HCT116 (cell line): ENCODE data around the gene RAB39B. TPM values are rescaled to one million over a fixed set of nuclear protein-coding genes. Genes with fewer than 3 reads are reported as not detected.
A peak's percentile ranks its signal among the peaks of the same experiment; 100 is the strongest.

Experiments
- ATAC-seq: fragments of 200-7000 bp; cut with Tn5 transposase; 2 replicates; pipeline ENCODE4 v1.9.1; 2020; ENCODE audit warnings: mild to moderate bottlenecking, moderate library complexity
- Bru-seq: library from RNA; stranded (reverse); fragments of 400-500 nt; gene quantifications from one replicate; lab custom pipeline; 2021; lab: Mats Ljungman, UMichigan
- BruChase-seq, 2 experiments: library from RNA; stranded (reverse); fragments of 400-500 nt; gene quantifications; one replicate each; lab custom pipeline; 2021; lab: Mats Ljungman, UMichigan
- BruUV-seq: library from RNA; stranded (reverse); fragments of 400-500 nt; replicated peaks from 2 replicates; lab custom pipeline; 2021; lab: Mats Ljungman, UMichigan
- CTCF ChIA-PET: fragments of 300-600 bp; sonication (Branson Sonifier 250); formaldehyde crosslinking; loops from one replicate; lab custom pipeline; 2021; ENCODE audit warnings: antibody characterized with exemption; lab: Charles Lee
- POLR2A ChIA-PET: fragments of 300-600, 350-600 bp; sonication (Branson Sonifier 250); formaldehyde crosslinking; loops from one replicate; lab custom pipeline; 2021; ENCODE audit warnings: antibody characterized with exemption; lab: Charles Lee
- RAD21 ChIA-PET, 2 experiments: fragments of 300-600 bp; sonication (Branson Sonifier 250); formaldehyde crosslinking; loops; one replicate each; lab custom pipeline; 2023; ENCODE audit warnings: low total read pairs in 2 of 2; ENCODE audit not compliant: uncharacterized antibody in 2 of 2, unreplicated experiment in 2 of 2, low non-redundant PET in 1 of 2; lab: Charles Lee
- DNase-seq: peaks from one replicate; pipeline ENCODE4 v3.0.0-alpha.2; 2010; ENCODE audit warnings: low read depth, low spot score
- H2AFZ ChIP-seq: fragments of 200-600 bp; shearing (Covaris generic), sonication (generic); 2 replicates; pipeline ENCODE4 v1.6.1; 2017; ENCODE audit warnings: low read depth, mixed run types, mixed read lengths, antibody characterized with exemption, low read length; ENCODE audit not compliant: poor library complexity, severe bottlenecking
- H3K27ac ChIP-seq: 2 replicates; pipeline ENCODE4 v1.5.1; 2012; ENCODE audit warnings: low read depth, low read length
- H3K27me3 ChIP-seq: fragments of 200-600 bp; sonication (generic); 2 replicates; pipeline ENCODE4 v1.6.1; 2016; ENCODE audit warnings: mixed run types, low read length, mixed read lengths; ENCODE audit not compliant: insufficient read depth
- H3K36me3 ChIP-seq, 2 experiments: fragments of 200-500 bp in 1 of 2; fragments of 200-600 bp in 1 of 2; sonication (Bioruptor generic) in 1 of 2; sonication (generic) in 1 of 2; 2 replicates each; pipeline versions ENCODE4 v1.5.1 to v1.6.1; 2014 to 2016; ENCODE audit warnings: low read length in 2 of 2, inconsistent platforms in 1 of 2, mixed read lengths in 1 of 2, mixed run types in 1 of 2; ENCODE audit not compliant: insufficient read depth in 2 of 2, control insufficient read depth in 1 of 2
- H3K4me1 ChIP-seq, 2 experiments: fragments of 200-600 bp in 1 of 2; sonication (generic) in 1 of 2; 2 replicates each; pipeline versions ENCODE4 v1.5.1 to v1.6.1; 2012 to 2017; ENCODE audit warnings: low read length in 2 of 2, inconsistent platforms in 1 of 2, mild to moderate bottlenecking in 1 of 2, mixed read lengths in 1 of 2, mixed run types in 1 of 2, moderate library complexity in 1 of 2; ENCODE audit not compliant: insufficient read depth in 2 of 2, control insufficient read depth in 1 of 2
- H3K4me2 ChIP-seq: fragments of 200-600 bp; sonication (generic); 2 replicates; pipeline ENCODE4 v1.6.1; 2017; ENCODE audit warnings: mixed run types, low read length, mixed read lengths
- H3K4me3 ChIP-seq, 2 experiments: fragments of 200-600 bp in 1 of 2; sonication (generic) in 1 of 2; replicated peaks in 1 of 2; 2 replicates each; pipeline ENCODE4 v1.5.1; 2011 to 2016; ENCODE audit warnings: low read length in 2 of 2, control low read depth in 1 of 2, low read depth in 1 of 2, mild to moderate bottlenecking in 1 of 2, mixed read lengths in 1 of 2, mixed run types in 1 of 2
- H3K79me2 ChIP-seq: fragments of 200-600 bp; sonication (generic); 2 replicates; pipeline ENCODE4 v1.6.1; 2017; ENCODE audit warnings: mild to moderate bottlenecking, mixed run types, low read length, moderate library complexity, mixed read lengths; ENCODE audit not compliant: insufficient read depth
- H3K9ac ChIP-seq: fragments of 200-600 bp; sonication (generic); 2 replicates; pipeline ENCODE4 v1.6.1; 2016; ENCODE audit warnings: low read length, mixed read lengths
- H3K9me2 ChIP-seq: fragments of 200-600 bp; sonication (generic), shearing (Covaris generic); 2 replicates; pipeline ENCODE4 v1.6.1; 2017; ENCODE audit warnings: mixed run types, mild to moderate bottlenecking, moderate library complexity; ENCODE audit not compliant: insufficient read depth
- H3K9me3 ChIP-seq, 2 experiments: fragments of 200-500 bp in 1 of 2; fragments of 200-600 bp in 1 of 2; sonication (Bioruptor generic) in 1 of 2; sonication (generic) in 1 of 2; 2 replicates each; pipeline ENCODE4 v1.6.1; 2014 to 2017; ENCODE audit warnings: low read length in 2 of 2, mixed read lengths in 2 of 2, inconsistent platforms in 1 of 2, low read depth in 1 of 2, mild to moderate bottlenecking in 1 of 2, mixed run types in 1 of 2, moderate library complexity in 1 of 2; ENCODE audit not compliant: control insufficient read depth in 1 of 2, insufficient read depth in 1 of 2
- H4K20me1 ChIP-seq: fragments of 200-600 bp; sonication (generic), shearing (Covaris generic); 2 replicates; pipeline ENCODE4 v1.6.1; 2017; ENCODE audit warnings: mixed run types, mild to moderate bottlenecking, moderate library complexity; ENCODE audit not compliant: insufficient read depth
- ATF3 ChIP-seq: IDR thresholded peaks from 2 replicates; pipeline ENCODE4 v1.6.1; 2012
- CEBPB ChIP-seq: IDR thresholded peaks from 2 replicates; pipeline ENCODE4 v1.6.1; 2012; ENCODE audit warnings: low read depth
- CTCF ChIP-seq, 3 experiments: fragments of 200-600 bp in 1 of 3; sonication (generic) in 1 of 3; IDR thresholded peaks in 2 of 3; conservative IDR thresholded peaks in 1 of 3; 2 replicates each; pipeline ENCODE4 v1.5.1; 2012 to 2017; ENCODE audit warnings: low read depth in 2 of 3, low read length in 2 of 3, antibody characterized with exemption in 1 of 3, borderline replicate concordance in 1 of 3, control low read depth in 1 of 3, mild to moderate bottlenecking in 1 of 3, mixed read lengths in 1 of 3, mixed run types in 1 of 3, moderate library complexity in 1 of 3; ENCODE audit not compliant: insufficient read depth in 1 of 3
- ELF1 ChIP-seq: IDR thresholded peaks from 2 replicates; pipeline ENCODE4 v1.6.1; 2012; ENCODE audit warnings: low read depth, borderline replicate concordance
- EZH2 ChIP-seq: fragments of 200-600 bp; sonication (generic); IDR thresholded peaks from 2 replicates; pipeline ENCODE4 v1.6.1; 2017; ENCODE audit warnings: antibody characterized with exemption, mixed run types
- FOSL1 ChIP-seq: IDR thresholded peaks from 2 replicates; pipeline ENCODE4 v1.6.1; 2012; ENCODE audit warnings: low read depth
- MAX ChIP-seq: IDR thresholded peaks from 2 replicates; pipeline ENCODE4 v1.6.1; 2012
- POLR2A ChIP-seq: IDR thresholded peaks from 2 replicates; pipeline ENCODE4 v1.7.0; 2011; ENCODE audit warnings: borderline replicate concordance; ENCODE audit not compliant: insufficient read depth, insufficient read length; ENCODE audit errors: extremely low read depth
- POLR2AphosphoS5 ChIP-seq: IDR thresholded peaks from 2 replicates; pipeline ENCODE4 v1.6.1; 2011; ENCODE audit warnings: mild to moderate bottlenecking, low read depth, low read length, moderate library complexity
- RAD21 ChIP-seq: IDR thresholded peaks from 2 replicates; pipeline ENCODE4 v1.6.1; 2012; ENCODE audit warnings: low read depth, mild to moderate bottlenecking
- REST ChIP-seq: IDR thresholded peaks from 2 replicates; pipeline ENCODE4 v1.6.1; 2012; ENCODE audit warnings: low read depth
- SIN3A ChIP-seq: IDR thresholded peaks from 2 replicates; pipeline ENCODE4 v1.6.1; 2012; ENCODE audit warnings: low read depth
- TCF7L2 ChIP-seq: IDR thresholded peaks from 2 replicates; pipeline ENCODE4 v1.7.0; 2011; ENCODE audit warnings: borderline replicate concordance, inconsistent platforms; ENCODE audit not compliant: insufficient read depth, insufficient read length; ENCODE audit errors: extremely low read depth
- YY1 ChIP-seq: IDR thresholded peaks from 2 replicates; pipeline ENCODE4 v1.6.1; 2011; ENCODE audit warnings: low read length, low read depth, moderate library complexity, mild to moderate bottlenecking; ENCODE audit not compliant: insufficient replicate concordance; ENCODE audit errors: extremely low read depth
- ZBTB33 ChIP-seq: IDR thresholded peaks from 2 replicates; pipeline ENCODE4 v1.6.1; 2011; ENCODE audit warnings: mild to moderate bottlenecking, low read length, moderate library complexity; ENCODE audit not compliant: insufficient replicate concordance; ENCODE audit errors: extremely low read depth
- ZFX ChIP-seq: fragments of 450-650 bp; IDR thresholded peaks from 2 replicates; pipeline ENCODE4 v1.6.1; 2017
- ZNF274 ChIP-seq: fragments of 200-500 bp; sonication (Bioruptor generic); IDR thresholded peaks from 2 replicates; pipeline ENCODE4 v1.6.1; 2014; ENCODE audit warnings: mild to moderate bottlenecking, low read depth, low read length, inconsistent platforms
- intact Hi-C: fragments of 100-400 bp; cut with micrococcal nuclease; formaldehyde crosslinking; loops from 2 replicates; pipeline ENCODE4 v1.10.0; 2022
- long read RNA-seq: library from polyadenylated mRNA; unstranded; transcript quantifications from one replicate; pipeline ENCODE4 v2.0.0, GENCODE V29; 2021; ENCODE audit not compliant: unreplicated experiment
- polyA plus RNA-seq: library from polyadenylated mRNA; unstranded; fragments of >200 nt; gene quantifications from 2 replicates; pipeline ENCODE4 v1.2.1, GENCODE V29; 2012; ENCODE audit warnings: missing spikeins
- total RNA-seq: library from RNA; stranded (reverse); gene quantifications from one replicate; pipeline ENCODE4 v1.2.1, GENCODE V29; 2021; ENCODE audit not compliant: unreplicated experiment

Gene RAB39B
- total RNA-seq (0.10 TPM), Bru-seq, nascent RNA (not detected), BruChase-seq, experiment 1, labeled RNA remaining after a 6-hour chase (percentile 19 among the genes with signal in this experiment), BruChase-seq, experiment 2, labeled RNA remaining after a 2-hour chase (percentile 22 among the genes with signal in this experiment)
- 0.01 TPM in 1 of 2 replicates, not detected in the other for polyA plus RNA-seq
- long read RNA-seq: 0 reads

GRCh38 chrX:155263854-155264628, at the start of gene RAB39B:
TSS of gene RAB39B (minus strand) at chrX:155264491. CDS start at chrX:155264288, 203 bp downstream.
- intact Hi-C loops: no loop called here
- DNase-seq (no peak), ATAC-seq (no peak)
- no peak within 1 kb of the TSS for H3K9ac ChIP-seq
- H3K4me3 ChIP-seq: no peak within 1 kb of the TSS
- no peaks in the 10 kb centered on the region for H3K4me1 ChIP-seq
- no peaks in the 10 kb centered on the region for H3K9me3 ChIP-seq
- H3K36me3 ChIP-seq: no peaks in the 10 kb centered on the region
- H3K4me2 ChIP-seq: no peak within 1 kb of the TSS
- no peak within 1 kb of the TSS for H2AFZ ChIP-seq
- BruUV-seq: no TSS peak
- RAD21 ChIA-PET: no interaction called here
- H3K27ac ChIP-seq: no peak within 1 kb of the TSS
- H3K27me3 ChIP-seq: no peaks in the 10 kb centered on the region
- POLR2A ChIA-PET: no interaction called here
- no peaks in the 10 kb centered on the region for H3K9me2 ChIP-seq
- CTCF ChIA-PET: no interaction called here
- H4K20me1 ChIP-seq: no peaks in the 10 kb centered on the region
- H3K79me2 ChIP-seq: no peaks in the 10 kb centered on the region
- no peak for TF ChIP-seq MAX
- TF ChIP-seq ZFX: no peak
- TF ChIP-seq REST: no peak
- TF ChIP-seq YY1: no peak
- TF ChIP-seq ZBTB33: no peak
- TF ChIP-seq ATF3: no peak
- TF ChIP-seq TCF7L2: no peak
- no peak for TF ChIP-seq ELF1
- TF ChIP-seq RAD21: no peak
- no peak for TF ChIP-seq EZH2
- no peak for TF ChIP-seq CEBPB
- TF ChIP-seq CTCF (IDR thresholded peaks at IDR 0.05 in 2 of 3, conservative IDR thresholded peaks at IDR 0.05 in 1 of 3; ENCODE audit: borderline replicate concordance in 1 of 3, insufficient read depth in 1 of 3, low read depth in 2 of 3, low read length in 2 of 3): no peak
- no peak for TF ChIP-seq POLR2AphosphoS5
- TF ChIP-seq FOSL1: no peak
- no peak for TF ChIP-seq POLR2A
- no peak for TF ChIP-seq SIN3A
- no peak for TF ChIP-seq ZNF274
